HK-2 (cell line): ENCODE measurements around the gene KRT27.
A peak's percentile ranks its signal among the peaks of the same experiment; 100 is the strongest.
"Not testable (repeated sequence)": the region's sequence is repeated elsewhere in the genome, so short reads cannot be mapped to it uniquely, and the experiment has no call there.

Experiments used
- DNase-seq: peaks from one replicate; pipeline ENCODE4 v3.0.0-alpha.2; 2018; ENCODE audit not compliant: unreplicated experiment

The KRT27 gene, protein sequence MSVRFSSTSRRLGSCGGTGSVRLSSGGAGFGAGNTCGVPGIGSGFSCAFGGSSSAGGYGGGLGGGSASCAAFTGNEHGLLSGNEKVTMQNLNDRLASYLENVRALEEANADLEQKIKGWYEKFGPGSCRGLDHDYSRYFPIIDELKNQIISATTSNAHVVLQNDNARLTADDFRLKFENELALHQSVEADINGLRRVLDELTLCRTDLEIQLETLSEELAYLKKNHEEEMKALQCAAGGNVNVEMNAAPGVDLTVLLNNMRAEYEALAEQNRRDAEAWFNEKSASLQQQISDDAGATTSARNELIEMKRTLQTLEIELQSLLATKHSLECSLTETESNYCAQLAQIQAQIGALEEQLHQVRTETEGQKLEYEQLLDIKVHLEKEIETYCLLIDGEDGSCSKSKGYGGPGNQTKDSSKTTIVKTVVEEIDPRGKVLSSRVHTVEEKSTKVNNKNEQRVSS

DNA sequence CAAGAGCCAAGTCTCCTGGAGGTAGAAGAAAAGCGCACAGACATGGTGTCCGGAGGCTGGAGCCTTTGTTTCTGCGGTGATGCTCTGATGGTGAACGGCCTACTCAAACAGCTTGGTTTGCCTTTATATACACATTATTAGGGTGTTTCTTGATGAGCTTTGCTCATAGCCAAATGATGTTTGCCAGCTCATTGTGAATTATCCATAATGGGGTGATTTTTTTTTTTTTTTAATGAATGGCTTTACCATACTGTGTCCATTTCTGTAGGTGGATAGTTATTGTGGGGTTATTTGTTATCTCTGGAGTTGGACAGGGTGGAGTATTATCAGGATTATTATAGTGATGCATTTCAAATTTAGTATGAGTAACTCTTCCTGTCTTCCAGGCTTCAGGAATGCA, at the start of gene KRT27:
Gene KRT27 (minus strand): TSS at position 101 of the 400 bp plus-strand sequence. CDS start 57 bp downstream, at position 44.
- DNase-seq = no peak

DNA sequence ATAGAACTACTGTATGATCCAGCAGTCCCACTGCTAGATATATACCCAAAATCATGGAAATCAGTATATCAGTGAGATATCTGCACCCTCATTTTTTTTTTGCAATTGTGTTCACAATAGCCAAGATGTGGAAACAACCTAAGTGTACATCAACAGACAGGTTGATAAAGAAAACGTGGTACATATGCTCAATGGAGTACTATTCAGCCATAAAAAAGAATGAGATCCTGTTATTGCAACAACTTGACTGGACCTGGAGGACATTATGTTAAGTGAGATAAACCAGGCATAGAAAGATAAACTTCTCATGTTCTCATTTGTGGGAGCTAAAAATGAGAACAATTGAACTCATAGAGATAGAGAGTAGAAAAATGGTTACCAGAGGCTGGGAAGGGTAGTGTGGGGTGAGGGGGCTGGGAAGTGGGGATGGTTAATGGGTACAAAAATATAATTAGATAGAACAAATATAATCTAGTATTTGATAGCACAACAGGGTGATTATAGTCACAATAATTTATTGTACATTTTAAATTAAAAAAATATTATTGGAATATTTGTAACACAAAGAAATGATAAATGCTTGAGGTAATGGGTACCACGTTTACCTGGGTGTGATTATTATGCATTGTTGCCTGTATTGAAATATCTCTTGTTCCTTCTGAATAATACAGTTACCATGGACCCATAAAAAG, 47.9 kb upstream of the KRT27 start:
- no peak for DNase-seq

DNA sequence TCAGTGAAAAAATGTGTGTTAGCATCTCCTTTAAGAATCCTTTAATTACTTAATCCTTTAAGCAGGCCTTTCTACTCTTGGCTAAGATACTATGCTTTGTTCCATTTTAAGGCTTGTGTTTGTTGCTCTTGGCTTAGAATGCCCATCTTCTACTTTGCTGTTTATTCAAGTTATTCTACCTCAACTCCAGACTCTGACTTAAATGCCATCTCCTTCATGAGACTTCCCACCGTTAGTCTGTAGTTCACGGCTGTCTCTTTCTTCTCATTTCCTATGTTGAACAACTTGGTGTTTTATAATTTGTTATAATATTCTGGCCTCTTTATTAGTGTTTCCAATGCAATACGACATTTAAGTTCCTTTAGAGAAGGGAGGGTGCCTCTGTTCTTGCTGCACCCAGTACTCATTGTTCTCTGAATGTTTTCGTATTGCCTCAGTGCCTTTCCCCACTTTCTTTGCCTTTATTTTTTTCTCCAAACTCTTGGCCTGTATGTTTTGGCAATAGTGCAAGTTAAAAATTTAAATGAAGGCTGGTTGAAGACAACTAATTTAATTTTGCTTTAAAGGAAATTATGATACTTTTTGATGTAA, 46.2 kb upstream of the KRT27 start:
- DNase-seq = no peak

DNA sequence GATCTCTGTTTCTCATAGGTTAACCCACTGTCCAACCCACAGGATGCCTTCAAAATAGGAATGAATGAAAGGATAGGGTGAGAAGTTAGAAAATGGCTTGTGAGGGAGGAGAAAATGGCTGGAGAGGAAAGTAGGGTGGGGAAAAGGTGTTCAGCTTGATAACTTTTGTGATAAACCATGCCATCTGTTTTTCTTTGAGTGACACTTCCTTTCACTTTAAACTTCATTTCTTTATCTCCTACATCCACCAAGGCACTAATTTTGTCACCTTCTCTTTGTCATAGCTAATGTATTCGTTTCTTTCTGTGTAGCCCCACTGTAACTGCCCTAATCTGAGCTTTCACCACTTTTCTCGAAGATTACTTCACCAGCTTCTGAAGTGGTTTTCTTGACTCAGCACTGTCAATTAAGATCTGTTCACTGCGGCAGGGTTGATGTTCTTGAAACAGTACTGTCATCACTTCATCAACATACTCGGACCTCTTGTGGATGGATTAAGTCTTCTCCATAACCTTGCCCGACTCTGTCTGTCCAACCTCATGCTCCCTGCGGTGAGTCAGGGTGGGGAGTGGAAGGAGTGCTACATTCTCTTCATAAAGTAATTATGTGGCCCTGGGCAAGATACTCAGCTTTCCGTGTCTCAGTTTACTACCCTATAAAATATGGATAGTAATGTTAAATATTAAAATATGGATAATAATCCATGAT, 45.5 kb upstream of the KRT27 start:
- DNase-seq = peak; percentile 18

DNA sequence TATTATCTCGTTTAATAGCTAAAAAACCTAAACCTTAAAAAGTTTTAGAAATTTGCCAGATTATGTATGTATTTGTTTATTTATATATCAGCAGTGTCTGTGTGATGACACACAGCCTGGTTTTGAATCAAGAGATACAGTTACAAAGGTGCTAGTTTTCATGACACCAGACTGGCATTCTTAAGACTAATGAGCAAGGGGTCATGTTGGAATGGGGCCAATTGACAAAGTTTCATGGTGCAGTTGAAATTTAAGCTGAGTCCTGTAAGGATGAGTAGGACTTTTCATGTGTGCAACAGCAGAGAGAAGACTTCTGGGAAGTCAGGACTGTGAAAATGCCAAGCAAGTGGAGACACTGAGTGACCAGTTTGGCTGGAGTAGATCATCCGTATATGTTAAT, 43.2 kb upstream of the KRT27 start:
- DNase-seq = no peak

DNA sequence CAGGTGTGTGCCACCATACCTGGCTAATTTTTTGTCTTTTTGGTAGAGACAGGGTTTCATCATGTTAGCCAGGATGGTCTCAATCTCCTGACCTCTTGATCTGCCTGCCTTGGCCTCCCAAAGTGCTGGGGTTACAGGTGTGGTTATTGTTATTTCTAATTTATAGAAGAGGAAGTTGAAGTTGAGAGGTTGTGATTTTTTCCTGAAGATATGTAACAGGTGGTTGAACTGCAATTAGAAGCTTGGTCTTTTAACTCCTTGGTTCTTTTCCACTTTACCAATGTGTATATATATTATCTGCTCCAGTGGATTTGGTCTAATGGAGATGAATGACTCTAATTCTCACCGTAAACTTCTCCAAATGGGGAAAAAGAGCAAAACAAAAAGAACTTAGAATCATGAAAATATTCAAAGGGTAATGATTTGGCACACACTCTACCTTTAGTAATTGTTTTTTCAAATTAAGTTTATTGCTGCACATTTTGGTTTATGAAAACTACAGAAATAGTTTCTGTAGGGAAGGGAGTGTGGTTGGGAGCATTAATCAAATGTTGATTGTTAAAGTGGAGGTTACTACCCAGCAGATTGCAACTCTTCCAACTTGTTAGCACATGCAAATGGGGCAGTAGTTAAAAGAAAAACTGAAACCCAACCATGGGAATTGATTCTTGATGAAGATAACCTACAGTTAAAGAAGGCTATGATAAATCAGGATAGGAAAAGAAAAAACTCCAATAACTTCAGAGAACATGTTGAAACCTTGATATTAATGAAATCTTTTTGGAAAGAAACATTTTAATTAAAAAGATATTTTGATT, 41.9 kb upstream of the KRT27 start:
- no peak for DNase-seq

DNA sequence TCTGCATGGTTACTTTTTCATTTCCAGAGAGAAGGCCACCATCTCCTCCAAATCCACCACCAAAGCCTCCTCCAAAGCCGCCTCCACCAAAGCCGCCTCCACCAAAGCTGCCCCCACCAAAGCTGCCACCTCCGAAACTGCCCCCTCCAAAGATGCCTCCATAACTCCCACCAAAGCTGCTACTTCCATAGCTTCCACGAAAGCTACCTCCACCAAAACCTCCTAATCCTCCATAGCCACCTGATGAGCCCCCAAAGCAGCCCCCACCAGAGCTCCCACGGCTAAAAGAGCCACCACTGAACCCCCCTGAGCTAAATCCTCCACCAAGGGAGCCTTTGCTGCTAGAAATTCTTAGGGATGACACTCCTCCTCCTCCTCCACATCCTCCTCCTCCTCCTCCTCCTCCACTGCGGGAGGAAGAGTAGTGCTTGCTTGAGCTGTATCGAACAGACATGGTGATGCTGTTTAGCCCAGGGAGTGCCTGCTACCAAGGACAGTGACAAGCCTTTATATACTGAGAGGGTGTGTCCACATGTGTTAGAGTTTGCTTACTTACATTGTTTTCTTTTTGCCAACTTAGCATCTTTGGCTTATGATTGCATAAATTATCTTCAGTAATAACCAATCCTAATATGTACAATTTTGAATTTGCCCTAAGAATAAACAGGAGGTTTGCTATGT, 39.9 kb upstream of the KRT27 start, which contains the start of gene KRT10:
Gene KRT10 (minus strand): TSS at position 483 of the 681 bp plus-strand sequence. CDS start 29 bp downstream, at position 454.
- no peak for DNase-seq

DNA sequence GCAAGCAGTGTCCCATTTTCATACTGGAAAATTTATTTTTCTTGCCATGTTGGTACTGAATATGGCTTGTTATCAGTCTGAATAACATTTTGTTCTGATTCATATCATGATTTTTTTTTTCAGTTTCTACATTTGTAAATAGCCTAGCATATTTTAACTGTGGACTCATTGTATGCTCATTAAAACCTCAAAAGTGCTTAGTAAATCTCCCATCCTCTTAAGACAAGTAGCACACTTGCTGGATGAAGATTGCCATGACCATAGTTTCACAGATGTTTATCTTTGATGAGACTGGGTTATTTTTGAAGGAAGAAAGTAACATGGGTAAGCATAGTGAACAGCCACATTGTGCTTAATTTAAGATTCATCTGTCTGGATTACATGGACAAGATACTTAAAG, 39.2 kb upstream of the KRT27 start:
- no peak for DNase-seq

DNA sequence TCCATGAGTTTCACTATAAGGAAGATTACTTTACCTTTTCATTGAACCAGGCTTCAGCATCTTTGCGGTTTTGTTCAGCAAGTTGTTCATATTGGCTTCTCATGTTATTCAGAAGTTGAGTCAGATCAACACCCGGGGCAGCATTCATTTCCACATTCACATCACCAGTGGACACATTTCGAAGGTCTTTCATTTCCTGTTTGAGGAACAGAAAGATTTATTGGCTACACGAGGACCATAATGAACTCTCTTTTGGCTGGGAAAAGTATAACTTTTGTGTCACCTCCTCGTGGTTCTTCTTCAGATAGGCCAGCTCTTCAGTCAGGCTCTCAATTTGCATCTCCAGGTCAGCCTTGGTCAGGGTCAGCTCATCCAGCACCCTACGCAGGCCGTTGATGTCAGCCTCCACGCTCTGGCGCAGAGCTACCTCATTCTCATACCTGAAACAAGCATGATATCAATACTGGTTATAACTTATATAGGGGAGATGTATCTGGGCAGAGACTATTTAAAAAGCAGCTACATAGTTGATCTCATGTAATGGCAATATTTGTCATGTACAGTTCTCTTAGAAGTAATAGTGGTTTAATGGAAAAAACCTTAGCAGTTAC, 38.0 kb upstream of the KRT27 start:
- no peak for DNase-seq

DNA sequence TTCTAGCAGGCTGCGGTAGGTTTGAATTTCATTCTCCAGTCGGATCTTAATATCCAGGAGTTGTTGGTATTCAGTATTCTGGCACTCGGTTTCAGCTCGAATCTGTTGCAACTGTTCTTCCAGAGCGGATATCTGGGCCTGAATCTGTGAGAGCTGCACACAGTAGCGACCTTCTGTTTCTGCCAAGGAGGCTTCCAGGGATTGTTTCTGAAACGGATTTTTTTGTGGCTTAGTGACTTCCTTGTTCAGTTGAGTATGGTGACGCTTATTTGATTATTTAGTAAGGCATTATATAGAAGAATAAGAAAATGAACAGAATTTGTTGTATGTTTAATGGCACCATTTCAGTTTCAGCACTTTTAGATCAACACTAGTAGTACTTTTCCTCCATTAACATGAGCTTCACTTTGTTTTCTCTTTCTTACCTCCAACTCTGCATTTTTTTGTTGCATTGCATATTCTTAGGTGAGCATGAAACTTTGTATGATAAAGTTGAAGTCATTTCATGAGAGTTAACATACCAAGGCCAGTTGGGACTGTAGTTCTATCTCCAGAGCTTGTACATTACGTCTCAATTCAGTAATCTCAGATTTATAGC, 37.3 kb upstream of the KRT27 start:
- DNase-seq = no peak

DNA sequence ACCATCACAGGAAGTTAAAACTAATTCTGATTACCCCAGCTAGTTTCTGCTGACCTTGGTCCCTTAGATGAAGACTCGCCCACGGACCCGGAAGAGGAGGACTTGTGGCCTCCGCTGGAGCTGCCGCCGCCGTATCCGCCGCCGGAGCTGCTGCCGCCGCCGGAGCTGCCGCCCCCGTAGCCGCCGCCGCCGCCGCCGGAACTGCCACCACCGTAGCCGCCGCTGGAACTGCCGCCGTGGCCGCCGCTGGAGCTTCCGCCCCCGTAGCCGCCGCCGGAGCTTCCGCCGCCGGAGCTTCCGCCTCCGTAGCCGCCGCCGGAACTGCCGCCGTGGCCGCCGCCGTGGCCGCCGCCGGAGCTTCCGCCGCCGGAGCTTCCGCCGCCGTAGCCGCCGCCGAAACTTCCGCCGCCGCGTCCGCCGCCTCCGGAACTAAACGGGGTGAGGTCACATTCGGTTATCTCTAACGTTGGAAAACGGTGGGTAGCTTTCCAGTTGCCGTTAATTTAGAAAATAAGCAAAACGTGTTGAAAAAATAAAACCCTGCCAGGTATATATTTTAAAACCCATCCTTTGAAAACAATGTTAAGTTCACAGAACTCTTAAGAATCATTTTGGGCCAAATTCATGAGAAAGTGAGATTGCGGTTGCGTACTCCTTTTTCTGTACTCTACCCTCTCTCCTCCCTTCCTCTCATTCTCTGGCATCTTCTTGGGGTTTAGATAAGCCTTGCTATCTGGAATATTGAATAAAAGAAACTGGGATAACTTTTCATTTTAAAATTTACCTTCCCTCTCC, 36.6 kb upstream of the KRT27 start:
- peak; percentile 84 for DNase-seq

DNA sequence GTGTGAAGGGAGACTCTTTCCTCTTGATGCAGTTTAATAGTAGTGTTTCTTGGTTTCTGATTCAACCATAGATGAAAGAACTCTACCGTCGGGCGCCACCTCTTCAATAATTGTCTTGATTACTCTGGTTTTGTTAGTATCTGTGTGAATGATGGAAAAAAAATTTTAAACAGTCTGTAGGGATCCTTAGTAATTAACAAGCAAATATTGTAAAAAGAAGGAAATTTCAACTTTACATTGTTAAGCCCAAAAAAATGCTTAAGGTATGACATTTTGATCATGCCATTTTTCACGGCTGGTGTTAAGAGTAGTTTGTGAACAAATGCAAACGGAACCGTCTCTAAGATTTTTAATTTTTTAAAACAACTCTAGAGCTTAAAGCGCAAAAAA, 36.0 kb upstream of the KRT27 start:
- no peak for DNase-seq

DNA sequence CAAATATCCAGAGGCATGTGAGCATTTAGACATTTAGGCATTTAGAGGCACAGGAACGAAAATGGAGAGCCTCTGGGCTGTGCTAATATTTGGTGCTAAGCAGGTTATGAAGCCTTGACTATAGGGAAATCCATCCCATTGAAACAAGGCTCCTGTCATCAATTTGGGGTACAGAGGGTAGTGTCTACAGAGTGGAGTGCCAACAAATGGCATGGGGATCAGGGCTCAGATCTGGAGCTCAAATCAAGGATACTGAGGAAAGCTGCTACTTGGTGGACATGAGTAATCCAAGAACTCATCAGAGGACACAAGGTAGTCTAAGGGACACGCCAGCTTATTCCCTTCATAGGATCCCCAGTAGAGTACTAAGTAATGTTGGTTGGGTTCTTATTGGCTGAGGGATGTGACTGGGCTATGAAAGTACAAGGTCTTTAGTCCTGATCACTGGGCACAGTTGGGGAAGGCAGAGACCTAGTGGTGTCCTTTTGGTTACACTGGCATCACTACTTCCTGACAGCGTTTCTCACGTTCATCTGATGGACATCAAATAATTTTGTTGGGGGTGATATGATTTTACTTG, 34.8 kb upstream of the KRT27 start:
- no peak for DNase-seq

DNA sequence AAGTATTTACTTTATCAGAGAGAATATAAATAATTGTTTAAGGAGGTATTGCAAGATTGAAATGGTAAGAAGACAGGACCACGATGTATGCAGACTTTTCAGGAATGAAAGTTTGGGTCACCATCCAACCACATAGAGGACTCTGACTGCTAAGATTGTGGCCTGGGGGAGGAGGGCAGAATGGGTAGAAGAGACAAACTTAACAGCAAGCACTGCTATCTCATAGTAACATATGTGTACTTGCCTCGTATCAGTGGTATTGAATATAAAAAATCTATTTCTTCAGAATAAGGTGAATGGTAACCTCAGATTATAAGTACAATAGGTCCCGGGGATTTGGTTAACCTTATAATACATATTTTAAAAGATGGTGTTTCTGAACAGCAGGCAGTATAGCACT, 34.2 kb upstream of the KRT27 start:
- DNase-seq = no peak

DNA sequence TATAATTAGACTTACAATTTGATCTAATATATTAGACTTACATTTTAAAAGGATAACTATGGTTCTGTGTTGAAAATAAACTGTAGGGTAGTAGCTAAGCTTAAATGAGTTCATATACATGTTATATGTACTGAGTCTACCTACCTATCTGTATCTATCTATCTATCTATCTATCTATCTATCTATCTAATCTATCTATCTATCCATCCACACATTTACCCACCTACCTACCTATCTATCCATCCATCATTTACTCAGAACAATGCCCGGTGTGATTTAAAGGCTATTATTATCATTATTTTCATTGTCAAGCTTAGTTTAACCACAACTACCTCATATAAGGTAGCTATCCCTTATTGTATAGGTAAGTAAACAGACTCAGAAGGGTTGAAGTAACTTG, 33.0 kb upstream of the KRT27 start:
- no peak for DNase-seq

DNA sequence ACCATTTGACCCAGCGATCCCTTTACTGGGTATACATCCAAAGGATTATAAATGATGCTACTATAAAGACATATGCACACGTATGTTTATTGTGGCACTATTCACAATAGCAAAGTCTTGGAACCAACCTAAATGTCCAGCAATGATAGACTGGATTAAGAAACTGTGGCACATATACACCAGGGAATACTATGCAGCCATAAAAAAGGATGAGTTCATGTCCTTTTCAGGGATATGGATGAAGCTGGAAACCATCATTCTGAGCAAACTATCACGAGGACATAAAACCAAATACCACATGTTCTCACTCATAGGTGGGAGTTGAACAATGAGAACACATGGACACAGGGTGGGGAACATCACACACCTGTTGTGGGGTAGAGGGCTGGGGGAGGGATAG, 32.3 kb upstream of the KRT27 start:
- not testable (repeated sequence) for DNase-seq

DNA sequence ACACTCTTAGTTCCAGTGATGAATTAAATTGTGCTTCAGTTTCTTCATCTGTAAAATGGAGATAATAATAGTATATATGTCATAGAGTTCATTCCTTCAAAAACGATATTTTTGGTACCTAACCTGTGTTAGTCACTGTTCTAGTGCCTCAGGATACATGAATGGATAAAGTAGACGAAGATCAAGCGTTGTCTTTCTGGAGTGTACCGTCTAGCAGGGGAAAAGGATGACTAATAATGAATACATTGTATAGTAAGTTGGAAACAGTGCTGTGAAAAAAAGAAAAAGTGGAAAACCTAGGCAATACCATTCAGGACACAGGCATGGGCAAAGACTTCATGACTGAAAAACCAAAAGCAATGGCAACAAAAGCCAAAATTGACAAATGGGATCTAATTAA, 31.5 kb upstream of the KRT27 start:
- DNase-seq = no peak

DNA sequence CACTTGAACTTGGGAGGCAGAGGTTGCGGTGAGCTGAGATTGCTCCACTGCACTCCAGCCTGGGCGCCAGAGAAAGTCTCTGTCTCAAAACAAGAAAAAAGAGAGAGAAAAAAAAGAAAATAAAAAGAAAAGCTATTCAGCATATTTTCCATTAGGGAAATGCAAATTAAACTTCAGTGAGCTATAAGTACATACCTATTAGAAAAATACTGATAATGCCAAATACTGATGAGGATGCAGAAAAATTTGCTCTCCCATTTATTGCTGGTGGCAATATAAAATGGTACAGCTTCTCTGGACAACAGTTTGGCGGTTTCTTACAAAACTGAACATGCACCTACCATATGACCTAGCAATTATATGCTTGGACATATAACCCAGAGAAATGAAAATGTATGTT, 30.3 kb upstream of the KRT27 start:
- no peak for DNase-seq

DNA sequence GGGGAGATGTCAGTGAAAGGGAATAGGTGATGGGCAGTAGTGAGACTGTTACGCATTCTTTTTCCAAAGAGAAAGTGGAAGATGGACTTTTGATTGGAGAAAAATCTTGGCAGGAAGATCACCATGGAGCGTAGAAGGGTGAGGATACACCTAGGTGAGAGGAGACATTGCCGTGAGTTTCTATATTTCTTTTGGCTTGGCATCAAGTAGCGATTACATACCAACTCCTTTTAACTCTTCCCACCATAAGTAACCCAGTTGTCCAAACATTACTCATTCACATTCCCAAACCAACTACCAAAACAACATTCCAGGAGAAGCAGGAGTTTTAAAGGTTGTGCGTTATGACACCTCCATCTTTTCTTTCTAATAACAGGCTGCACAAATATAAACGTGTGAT, 28.1 kb upstream of the KRT27 start:
- DNase-seq = no peak
